Calu3 (cell line): ENCODE measurements around the gene ZSCAN20. TPM values are rescaled to one million over a fixed set of nuclear protein-coding genes. Genes with fewer than 3 reads are reported as not detected.

Source experiments
- BruUV-seq: library from RNA; stranded (reverse); fragments of 400-500 nt; replicated peaks from 2 replicates; lab custom pipeline; 2021; lab: Mats Ljungman, UMichigan
- CTCF ChIA-PET: fragments of 300-600 bp; sonication (Branson Sonifier 250); formaldehyde crosslinking; loops from one replicate; lab custom pipeline; 2022; ENCODE audit warnings: antibody characterized with exemption; lab: Charles Lee
- DNase-seq: peaks from one replicate; pipeline ENCODE4 v3.0.0; 2022
- H3K27ac Mint-ChIP-seq: one replicate; pipeline ENCODE4 v1.8.0; 2022; ENCODE audit warnings: mixed read lengths; ENCODE audit not compliant: unreplicated experiment
- H3K27me3 Mint-ChIP-seq: one replicate; pipeline ENCODE4 v1.8.0; 2022; ENCODE audit warnings: mixed read lengths; ENCODE audit not compliant: unreplicated experiment
- H3K36me3 Mint-ChIP-seq: one replicate; pipeline ENCODE4 v1.8.0; 2022; ENCODE audit warnings: mild to moderate bottlenecking, moderate library complexity, mixed read lengths; ENCODE audit not compliant: insufficient read depth, unreplicated experiment
- H3K4me1 Mint-ChIP-seq: one replicate; pipeline ENCODE4 v1.8.0; 2022; ENCODE audit warnings: mild to moderate bottlenecking, low read depth, mixed read lengths; ENCODE audit not compliant: unreplicated experiment
- H3K4me3 Mint-ChIP-seq: one replicate; pipeline ENCODE4 v1.8.0; 2022; ENCODE audit warnings: mild to moderate bottlenecking, low read depth, moderate library complexity, mixed read lengths; ENCODE audit not compliant: unreplicated experiment
- H3K9me3 Mint-ChIP-seq: one replicate; pipeline ENCODE4 v1.8.0; 2022; ENCODE audit warnings: low read depth, mixed read lengths; ENCODE audit not compliant: unreplicated experiment
- CTCF ChIP-seq: fragments of 200-600 bp; IDR thresholded peaks from one replicate; pipeline ENCODE4 v1.8.0; 2022; ENCODE audit warnings: antibody characterized with exemption; ENCODE audit not compliant: unreplicated experiment
- intact Hi-C: fragments of 100-400 bp; cut with micrococcal nuclease; formaldehyde crosslinking; loops from one replicate; pipeline ENCODE4 v1.10.0; 2022; ENCODE audit not compliant: unreplicated experiment
- total RNA-seq: library from RNA; stranded (reverse); gene quantifications from 2 replicates; pipeline ENCODE4 v1.2.3, GENCODE V29; 2022

The ZSCAN20 gene
- total RNA-seq, 1 experiment from 2014 or later: 8.2 TPM

- intact Hi-C loops: loop anchor here (5.0 kb wide), 4 partner anchors 104 to 374 kb away; no protein-coding TSS in a partner anchor
- CTCF ChIA-PET: interaction anchor here (0.5 to 1.9 kb wide), 5 partner anchors 12 to 509 kb away, joined by 3 to 6 read pairs (median 3); no protein-coding TSS in a partner anchor
- BruUV-seq: no TSS peak
- no peak for DNase-seq
- no peak overlapping the region for H3K27ac Mint-ChIP-seq
- peaks cover 20% of the 10 kb centered on the region for H3K4me1 Mint-ChIP-seq
- TF ChIP-seq CTCF: no peak
- H3K4me3 Mint-ChIP-seq: no peak overlapping the region
- H3K9me3 Mint-ChIP-seq: no peaks in the 10 kb centered on the region
- H3K27me3 Mint-ChIP-seq: peaks cover 20% of the 10 kb centered on the region
- H3K36me3 Mint-ChIP-seq: peaks cover 14% of the 10 kb centered on the region
Observed at GRCh38 chr1:33471416-33471815, 1.0 kb upstream of the ZSCAN20 start.

GRCh38 chr1:33473900-33474299 is 1.5 kb downstream of the ZSCAN20 start:
- no peak for DNase-seq
- Mint-ChIP-seq H3K4me3 (peak overlapping the region; percentile 56), H3K36me3 (peaks cover 15% of the 10 kb centered on the region), H3K27ac (no peak overlapping the region), H3K4me1 (peaks cover 20% of the 10 kb centered on the region), H3K27me3 (peaks cover 5% of the 10 kb centered on the region), H3K9me3 (no peaks in the 10 kb centered on the region)
- BruUV-seq: no TSS peak
- no peak for TF ChIP-seq CTCF
- CTCF ChIA-PET: no interaction called here
- intact Hi-C loops: loop anchor here (5.0 kb wide), 4 partner anchors 107 to 377 kb away; no protein-coding TSS in a partner anchor

GRCh38 chr1:33477451-33477850 is 5.0 kb downstream of the ZSCAN20 start:
- no peak for DNase-seq
- H3K9me3 Mint-ChIP-seq: no peaks in the 10 kb centered on the region
- CTCF ChIA-PET: no interaction called here
- intact Hi-C loops: no loop called here
- no peaks in the 10 kb centered on the region for H3K27me3 Mint-ChIP-seq
- peaks cover 13% of the 10 kb centered on the region for H3K4me1 Mint-ChIP-seq
- BruUV-seq: no TSS peak
- peaks cover 15% of the 10 kb centered on the region for H3K36me3 Mint-ChIP-seq
- no peak overlapping the region for H3K4me3 Mint-ChIP-seq
- no peak overlapping the region for H3K27ac Mint-ChIP-seq
- no peak for TF ChIP-seq CTCF

- CTCF ChIA-PET: no interaction called here
- BruUV-seq: no TSS peak
- no peaks in the 10 kb centered on the region for H3K4me1 Mint-ChIP-seq
Observed at GRCh38 chr1:33482412-33482811, 10.0 kb downstream of the ZSCAN20 start.

More at GRCh38 chr1:33482412-33482811, 10.0 kb downstream of the ZSCAN20 start:
- Mint-ChIP-seq H3K27me3 (no peaks in the 10 kb centered on the region), H3K27ac (no peak overlapping the region), H3K4me3 (no peak overlapping the region), H3K36me3 (peaks cover 7% of the 10 kb centered on the region), H3K9me3 (no peaks in the 10 kb centered on the region)
- intact Hi-C loops: no loop called here
- no peak for TF ChIP-seq CTCF
- no peak for DNase-seq
